ENCODE data around the gene HDAC11. TPM values are rescaled to one million over a fixed set of nuclear protein-coding genes. Genes with fewer than 3 reads are reported as not detected.

The HDAC11 gene
- total and polyA plus RNA-seq, 3 donors from 2014 or later = 33.1 to 97.7 (median 81.9) TPM

DNA sequence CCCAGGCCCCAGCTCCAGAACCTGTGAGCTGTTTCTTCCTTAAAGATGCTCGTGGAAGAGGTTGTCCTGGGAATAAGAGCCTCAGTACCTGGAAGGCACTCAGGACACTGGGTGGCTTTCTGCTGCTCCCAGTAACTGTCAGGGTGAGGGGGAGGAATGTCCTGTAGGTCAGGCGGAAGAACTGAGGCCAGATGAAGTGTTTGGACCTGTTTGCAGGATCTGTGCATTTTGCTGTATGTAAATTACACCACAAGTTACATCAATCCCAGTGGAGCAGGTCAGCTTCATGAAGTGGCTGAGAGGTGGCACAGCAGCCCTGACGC is 27.1 kb downstream of the HDAC11 start:
- TF ChIP-seq POLR2A (IDR thresholded peaks at IDR 0.05) = no peak
- TF ChIP-seq, protein P1, sequence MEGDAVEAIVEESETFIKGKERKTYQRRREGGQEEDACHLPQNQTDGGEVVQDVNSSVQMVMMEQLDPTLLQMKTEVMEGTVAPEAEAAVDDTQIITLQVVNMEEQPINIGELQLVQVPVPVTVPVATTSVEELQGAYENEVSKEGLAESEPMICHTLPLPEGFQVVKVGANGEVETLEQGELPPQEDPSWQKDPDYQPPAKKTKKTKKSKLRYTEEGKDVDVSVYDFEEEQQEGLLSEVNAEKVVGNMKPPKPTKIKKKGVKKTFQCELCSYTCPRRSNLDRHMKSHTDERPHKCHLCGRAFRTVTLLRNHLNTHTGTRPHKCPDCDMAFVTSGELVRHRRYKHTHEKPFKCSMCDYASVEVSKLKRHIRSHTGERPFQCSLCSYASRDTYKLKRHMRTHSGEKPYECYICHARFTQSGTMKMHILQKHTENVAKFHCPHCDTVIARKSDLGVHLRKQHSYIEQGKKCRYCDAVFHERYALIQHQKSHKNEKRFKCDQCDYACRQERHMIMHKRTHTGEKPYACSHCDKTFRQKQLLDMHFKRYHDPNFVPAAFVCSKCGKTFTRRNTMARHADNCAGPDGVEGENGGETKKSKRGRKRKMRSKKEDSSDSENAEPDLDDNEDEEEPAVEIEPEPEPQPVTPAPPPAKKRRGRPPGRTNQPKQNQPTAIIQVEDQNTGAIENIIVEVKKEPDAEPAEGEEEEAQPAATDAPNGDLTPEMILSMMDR (IDR thresholded peaks at IDR 0.05) = no peak
- Histone ChIP-seq H3K27ac (peak overlapping the region in 1 of 2 donors; percentile 16), H3K4me1 (peaks cover 8% of the 10 kb centered on the region), H3K4me3 (no peak overlapping the region), H3K9me3 (no peaks in the 10 kb centered on the region), H3K27me3 (no peaks in the 10 kb centered on the region), H3K36me3 (ENCODE audit: low read depth, missing control alignments) (no peaks in the 10 kb centered on the region)
- intact Hi-C loops (cut with DNase I; ENCODE audit: low total_unique reads) = no loop called here
- no peak for DNase-seq
- WGBS, 2 donors = 59 to 80% methylated on average over 2 to 3 of the region's 3 CpGs

DNA sequence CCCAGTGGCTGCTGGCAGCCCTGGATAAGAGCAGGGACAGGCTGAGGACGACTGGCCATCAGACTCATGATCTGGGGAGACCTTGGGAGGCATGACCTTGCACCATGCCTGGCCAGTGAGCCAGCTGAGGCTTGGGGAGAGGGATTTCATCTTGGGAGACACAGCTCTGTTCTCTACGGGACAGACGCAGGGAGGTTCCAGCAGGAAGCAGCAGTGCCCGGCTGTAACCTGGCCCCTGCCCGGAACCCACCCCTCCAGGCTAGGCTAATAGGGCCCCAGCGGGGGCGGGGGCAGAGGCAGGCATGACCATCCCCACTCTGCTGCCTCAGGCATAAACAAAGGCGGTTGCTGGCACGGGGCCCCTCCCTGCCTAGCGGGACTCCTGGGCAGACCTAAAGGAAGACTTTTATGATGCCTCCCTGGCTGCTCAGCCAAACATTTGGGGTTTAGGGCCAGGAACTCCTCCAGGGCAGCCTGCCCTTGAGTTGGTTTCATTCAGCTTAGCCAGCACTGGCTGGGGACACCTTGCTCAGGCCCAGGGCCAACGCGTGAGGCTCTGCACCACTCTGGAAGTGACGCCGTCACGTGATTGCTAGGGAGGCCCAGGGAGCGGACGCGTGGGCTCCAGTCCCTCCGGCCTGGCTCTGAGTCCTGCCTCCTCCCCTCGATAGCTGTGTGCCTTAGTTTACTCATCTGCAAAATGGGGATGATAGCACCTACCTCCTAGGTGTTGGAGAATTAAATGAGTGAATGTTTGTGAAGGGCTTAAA is 27.6 kb downstream of the HDAC11 start:
- Histone ChIP-seq H3K36me3 (ENCODE audit: low read depth, missing control alignments) (no peaks in the 10 kb centered on the region), H3K27me3 (no peaks in the 10 kb centered on the region), H3K4me3 (no peak overlapping the region), H3K27ac (peak overlapping the region in 1 of 2 donors; percentile 16), H3K9me3 (no peaks in the 10 kb centered on the region), H3K4me1 (peaks cover 8% of the 10 kb centered on the region)
- WGBS, 2 donors = 43 to 51% methylated on average over 13 to 20 of the region's 20 CpGs
- peak; percentile 51 for DNase-seq
- no peak for TF ChIP-seq POLR2A (IDR thresholded peaks at IDR 0.05)
- TF ChIP-seq, protein P1 (IDR thresholded peaks at IDR 0.05) = no peak
- intact Hi-C loops (cut with DNase I; ENCODE audit: low total_unique reads) = no loop called here

DNA sequence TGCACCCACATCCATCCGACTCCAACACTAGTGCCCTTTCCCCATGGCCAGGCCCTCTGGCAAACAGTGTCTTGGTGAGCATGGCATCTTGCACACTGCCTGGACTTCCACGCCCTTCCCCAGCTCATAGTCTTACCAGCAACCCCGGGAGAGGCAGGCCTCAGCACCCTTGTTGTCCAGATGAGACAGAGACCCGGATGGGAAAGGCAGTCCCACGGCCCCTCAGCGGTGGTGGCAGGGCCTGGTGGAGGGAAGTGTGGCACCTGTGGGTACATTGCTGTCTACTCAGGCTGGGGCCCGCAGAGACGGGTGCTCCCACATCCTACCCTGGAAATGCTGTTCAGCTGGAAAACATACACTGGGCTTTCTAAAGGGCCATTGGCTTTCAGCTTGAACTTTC is 28.4 kb downstream of the HDAC11 start:
- no peaks in the 10 kb centered on the region for H3K36me3 ChIP-seq (ENCODE audit: low read depth, missing control alignments)
- DNase-seq = no peak
- intact Hi-C loops (cut with DNase I; ENCODE audit: low total_unique reads) = no loop called here
- H3K4me1 ChIP-seq = peaks cover 13% of the 10 kb centered on the region
- H3K4me3 ChIP-seq = no peak overlapping the region
- 95 to 98% methylated on average over 7 to 8 of the region's 8 CpGs for WGBS, 2 donors
- TF ChIP-seq, protein P1 (IDR thresholded peaks at IDR 0.05) = no peak
- TF ChIP-seq POLR2A (IDR thresholded peaks at IDR 0.05) = no peak
- no peaks in the 10 kb centered on the region for H3K27me3 ChIP-seq
- no peaks in the 10 kb centered on the region for H3K9me3 ChIP-seq
- no peak overlapping the region for H3K27ac ChIP-seq

DNA sequence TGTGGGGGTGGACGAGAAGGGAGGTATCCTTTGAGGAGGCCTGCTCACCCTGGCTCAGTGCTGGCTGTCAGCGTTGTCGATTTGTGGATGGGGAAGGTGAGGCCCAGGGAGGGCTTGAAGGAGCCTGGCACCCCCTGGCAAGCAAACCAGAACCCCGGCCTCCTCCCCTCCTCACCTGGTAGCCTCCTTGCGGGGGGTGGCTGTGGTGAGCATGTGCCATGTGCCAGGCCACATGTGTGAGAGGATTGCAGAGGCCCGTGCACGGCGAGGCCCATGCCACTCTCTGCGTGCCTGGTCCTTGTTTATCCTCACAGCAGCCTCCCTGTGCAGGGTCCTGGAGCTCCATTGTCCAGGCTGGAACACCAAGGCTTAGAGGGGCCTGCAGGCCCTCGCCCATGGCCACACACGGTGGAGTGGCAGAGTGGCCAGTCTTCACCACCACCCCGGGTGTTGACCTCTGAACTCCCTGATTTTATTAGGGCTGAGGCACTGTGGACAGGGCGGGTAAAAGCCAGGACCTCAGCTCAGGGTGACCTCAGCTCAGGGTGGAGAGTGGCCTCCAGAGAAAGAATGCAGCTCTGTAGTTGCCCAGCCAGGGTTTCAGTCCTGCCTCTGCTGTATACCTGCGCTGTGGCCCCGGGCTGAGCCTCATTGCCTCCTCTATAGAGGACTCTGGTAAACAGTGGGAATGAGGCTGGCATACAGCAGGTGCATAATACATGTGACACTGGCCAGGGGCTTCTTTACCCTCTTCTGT is 29.1 kb downstream of the HDAC11 start:
- TF ChIP-seq, protein P1 (IDR thresholded peaks at IDR 0.05) = no peak
- TF ChIP-seq POLR2A (IDR thresholded peaks at IDR 0.05) = no peak
- Histone ChIP-seq H3K4me3 (no peak overlapping the region), H3K36me3 (ENCODE audit: low read depth, missing control alignments) (no peaks in the 10 kb centered on the region), H3K27me3 (no peaks in the 10 kb centered on the region), H3K4me1 (peaks cover 19% of the 10 kb centered on the region), H3K9me3 (no peaks in the 10 kb centered on the region), H3K27ac (no peak overlapping the region)
- intact Hi-C loops (cut with DNase I; ENCODE audit: low total_unique reads) = no loop called here
- DNase-seq = no peak
- WGBS, 2 donors = 78 to 83% methylated on average over 6 to 15 of the region's 15 CpGs
